Parathyroid adenoma (tissue), 2 donors: ENCODE results near the gene ACSL6.

Experiments used
- H2AFZ ChIP-seq: fragments of 300-600 bp; sonication (generic); one replicate; pipeline ENCODE4 v1.7.0; 2017; ENCODE audit warnings: antibody characterized with exemption, mild to moderate bottlenecking
- H3K27ac ChIP-seq: fragments of 300-600 bp; sonication (generic); one replicate; pipeline ENCODE4 v1.7.0; 2017
- H3K27me3 ChIP-seq: fragments of 300-600 bp; sonication (generic); one replicate; pipeline ENCODE4 v1.7.0; 2017; ENCODE audit warnings: low read length; ENCODE audit not compliant: control insufficient read depth, insufficient read depth
- H3K36me3 ChIP-seq: fragments of 300-600 bp; sonication (generic); one replicate; pipeline ENCODE4 v1.7.0; 2017; ENCODE audit warnings: low read length; ENCODE audit not compliant: control insufficient read depth, insufficient read depth
- H3K4me1 ChIP-seq: fragments of 300-600 bp; sonication (generic); one replicate; pipeline ENCODE4 v1.7.0; 2017; ENCODE audit warnings: control low read depth
- H3K4me2 ChIP-seq: fragments of 300-600 bp; sonication (generic); one replicate; pipeline ENCODE4 v1.7.0; 2017; ENCODE audit warnings: low read length
- H3K4me3 ChIP-seq: fragments of 300-600 bp; sonication (generic); one replicate; pipeline ENCODE4 v1.7.0; 2017; ENCODE audit warnings: low read depth, low read length
- H3K79me2 ChIP-seq: fragments of 300-600 bp; sonication (generic); one replicate; pipeline ENCODE4 v1.7.0; 2017; ENCODE audit warnings: control low read depth
- H3K9ac ChIP-seq: fragments of 300-600 bp; sonication (generic); one replicate; pipeline ENCODE4 v1.7.0; 2017; ENCODE audit warnings: mild to moderate bottlenecking
- H3K9me3 ChIP-seq: fragments of 300-600 bp; sonication (generic); one replicate; pipeline ENCODE4 v1.7.0; 2017; ENCODE audit warnings: low read length; ENCODE audit not compliant: control insufficient read depth
- TF ChIP-seq, protein P1 (sequence below): fragments of 300-600 bp; sonication (generic); IDR thresholded peaks from one replicate; pipeline ENCODE4 v1.7.0; 2017; ENCODE audit warnings: antibody characterized with exemption, mild to moderate bottlenecking
- donor health status: primary hyperparathyroidism.

The ACSL6 gene

DNA sequence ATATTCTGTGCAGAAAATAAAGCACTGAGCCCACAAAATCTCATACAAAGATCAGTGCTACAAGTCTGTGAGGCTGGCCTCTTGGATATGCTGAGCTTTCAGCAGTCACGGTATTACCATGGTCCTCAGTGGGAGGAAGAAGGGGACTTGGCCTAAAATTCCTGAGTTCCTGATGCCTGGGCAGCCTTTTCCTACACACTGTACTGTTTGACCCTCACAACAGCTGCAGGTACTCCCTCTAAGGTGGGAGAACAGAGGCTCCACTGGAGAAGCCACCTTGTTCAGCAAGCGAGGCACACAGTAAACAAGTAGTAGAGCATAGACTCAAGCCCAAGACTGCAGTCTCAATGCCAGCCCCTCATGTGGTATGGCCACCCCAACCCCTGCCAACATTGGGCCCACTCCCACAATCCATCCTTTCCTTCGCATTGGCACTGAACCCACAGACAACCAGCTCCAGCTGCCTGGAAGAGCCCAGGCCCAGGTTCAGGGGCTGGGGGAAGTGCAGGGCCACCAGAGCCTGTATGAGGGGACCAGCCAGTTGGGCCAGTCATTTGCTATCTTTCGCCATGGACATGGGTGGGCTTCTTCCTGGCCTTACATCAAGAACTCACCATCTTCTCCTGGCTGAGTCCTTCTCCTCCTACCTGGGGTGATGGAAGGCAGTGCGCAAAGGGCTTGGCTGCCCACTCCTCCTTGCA lies 14.3 kb downstream of the ACSL6 start:
- Histone ChIP-seq H2AFZ (no peak overlapping the region), H3K4me2 (no peak overlapping the region), H3K36me3 (no peaks in the 10 kb centered on the region), H3K9ac (no peak overlapping the region), H3K27ac (no peak overlapping the region), H3K4me1 (peaks cover 11% of the 10 kb centered on the region), H3K4me3 (no peak overlapping the region), H3K9me3 (no peaks in the 10 kb centered on the region), H3K79me2 (peaks cover 12% of the 10 kb centered on the region), H3K27me3 (no peaks in the 10 kb centered on the region)
- TF ChIP-seq, protein P1, sequence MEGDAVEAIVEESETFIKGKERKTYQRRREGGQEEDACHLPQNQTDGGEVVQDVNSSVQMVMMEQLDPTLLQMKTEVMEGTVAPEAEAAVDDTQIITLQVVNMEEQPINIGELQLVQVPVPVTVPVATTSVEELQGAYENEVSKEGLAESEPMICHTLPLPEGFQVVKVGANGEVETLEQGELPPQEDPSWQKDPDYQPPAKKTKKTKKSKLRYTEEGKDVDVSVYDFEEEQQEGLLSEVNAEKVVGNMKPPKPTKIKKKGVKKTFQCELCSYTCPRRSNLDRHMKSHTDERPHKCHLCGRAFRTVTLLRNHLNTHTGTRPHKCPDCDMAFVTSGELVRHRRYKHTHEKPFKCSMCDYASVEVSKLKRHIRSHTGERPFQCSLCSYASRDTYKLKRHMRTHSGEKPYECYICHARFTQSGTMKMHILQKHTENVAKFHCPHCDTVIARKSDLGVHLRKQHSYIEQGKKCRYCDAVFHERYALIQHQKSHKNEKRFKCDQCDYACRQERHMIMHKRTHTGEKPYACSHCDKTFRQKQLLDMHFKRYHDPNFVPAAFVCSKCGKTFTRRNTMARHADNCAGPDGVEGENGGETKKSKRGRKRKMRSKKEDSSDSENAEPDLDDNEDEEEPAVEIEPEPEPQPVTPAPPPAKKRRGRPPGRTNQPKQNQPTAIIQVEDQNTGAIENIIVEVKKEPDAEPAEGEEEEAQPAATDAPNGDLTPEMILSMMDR = no peak

DNA sequence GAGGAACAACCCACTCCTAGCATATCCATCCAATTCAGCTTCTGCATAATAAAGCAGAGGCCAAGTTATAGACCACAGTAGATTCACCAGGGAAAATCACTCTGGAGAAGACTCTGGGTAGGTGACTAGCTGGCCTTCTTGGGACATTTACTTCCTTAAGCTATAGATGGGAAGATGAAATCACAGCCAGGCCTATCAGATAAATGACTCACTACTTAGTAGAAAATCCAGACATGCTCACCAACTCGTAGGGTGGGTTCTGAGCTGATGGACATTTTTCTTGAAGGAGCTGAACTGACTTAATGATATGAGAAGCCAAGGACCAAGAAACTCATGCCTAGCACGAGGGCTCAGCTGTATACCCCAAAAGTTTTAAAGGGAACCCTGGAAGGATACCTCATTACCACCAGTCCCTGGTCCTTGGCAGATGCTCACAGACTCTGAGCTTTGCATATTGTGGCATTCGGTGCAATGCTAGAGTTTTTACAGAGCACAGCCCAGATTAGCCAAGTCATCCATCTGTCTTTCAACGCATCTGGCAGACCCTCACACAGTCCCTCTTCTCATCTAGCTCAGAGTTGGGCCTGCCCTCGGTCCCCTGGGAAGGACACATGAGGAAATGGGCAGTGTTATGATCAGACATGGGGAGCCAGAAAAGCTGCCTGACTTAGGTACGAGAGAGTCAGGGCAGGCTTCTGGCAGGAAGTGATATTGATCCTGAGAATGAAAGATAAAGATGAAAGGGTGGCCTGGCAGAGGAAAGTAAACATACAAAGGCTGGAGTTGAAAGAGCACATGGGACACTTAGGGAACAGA lies 15.0 kb downstream of the ACSL6 start:
- TF ChIP-seq, protein P1 = no peak
- peaks cover 11% of the 10 kb centered on the region for H3K4me1 ChIP-seq
- H3K27ac ChIP-seq = no peak overlapping the region
- H3K4me3 ChIP-seq = no peak overlapping the region
- no peaks in the 10 kb centered on the region for H3K9me3 ChIP-seq
- no peak overlapping the region for H2AFZ ChIP-seq
- no peak overlapping the region for H3K4me2 ChIP-seq
- no peaks in the 10 kb centered on the region for H3K27me3 ChIP-seq
- no peak overlapping the region for H3K9ac ChIP-seq
- no peaks in the 10 kb centered on the region for H3K36me3 ChIP-seq
- H3K79me2 ChIP-seq = peaks cover 10% of the 10 kb centered on the region

DNA sequence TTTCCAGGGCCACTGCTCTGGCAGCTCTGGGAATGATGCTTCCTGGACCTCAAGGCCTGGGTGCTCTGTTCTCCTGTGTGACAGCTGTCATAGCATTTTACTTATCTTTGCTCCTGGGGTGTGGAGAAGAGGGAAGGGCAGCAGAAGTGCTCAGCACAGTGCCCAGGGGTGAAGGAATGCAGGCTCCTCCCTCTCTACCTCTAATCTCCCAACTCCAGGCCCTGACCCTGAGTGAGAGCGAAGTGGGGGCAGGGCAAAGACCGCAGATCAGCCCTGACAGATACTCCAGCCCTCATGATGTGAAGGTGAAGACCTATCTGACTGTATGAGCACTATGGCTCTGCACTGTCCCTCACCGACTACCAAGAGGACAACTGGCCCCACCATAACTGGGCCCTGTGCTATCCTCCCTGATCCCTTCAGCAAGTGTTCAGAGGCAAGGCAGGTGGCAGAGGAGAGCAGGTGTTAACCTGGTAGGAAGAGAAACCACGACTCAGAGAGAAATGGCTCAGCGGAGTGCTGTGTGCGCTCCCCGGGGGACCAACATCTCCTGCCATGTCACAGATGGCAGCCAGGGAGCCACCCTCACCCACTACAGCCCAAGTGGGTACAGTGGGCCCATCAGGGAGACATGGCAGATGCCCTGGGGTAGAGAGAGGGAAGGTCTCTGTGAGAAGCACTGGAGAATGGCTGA lies 16.8 kb downstream of the ACSL6 start:
- H3K4me1 ChIP-seq = peaks cover 11% of the 10 kb centered on the region
- H3K27ac ChIP-seq = no peak overlapping the region
- no peaks in the 10 kb centered on the region for H3K36me3 ChIP-seq
- H3K4me3 ChIP-seq = no peak overlapping the region
- H3K27me3 ChIP-seq = no peaks in the 10 kb centered on the region
- no peak overlapping the region for H3K9ac ChIP-seq
- H2AFZ ChIP-seq = no peak overlapping the region
- no peak overlapping the region for H3K4me2 ChIP-seq
- peaks cover 7% of the 10 kb centered on the region for H3K79me2 ChIP-seq
- TF ChIP-seq, protein P1 = no peak
- H3K9me3 ChIP-seq = no peaks in the 10 kb centered on the region

DNA sequence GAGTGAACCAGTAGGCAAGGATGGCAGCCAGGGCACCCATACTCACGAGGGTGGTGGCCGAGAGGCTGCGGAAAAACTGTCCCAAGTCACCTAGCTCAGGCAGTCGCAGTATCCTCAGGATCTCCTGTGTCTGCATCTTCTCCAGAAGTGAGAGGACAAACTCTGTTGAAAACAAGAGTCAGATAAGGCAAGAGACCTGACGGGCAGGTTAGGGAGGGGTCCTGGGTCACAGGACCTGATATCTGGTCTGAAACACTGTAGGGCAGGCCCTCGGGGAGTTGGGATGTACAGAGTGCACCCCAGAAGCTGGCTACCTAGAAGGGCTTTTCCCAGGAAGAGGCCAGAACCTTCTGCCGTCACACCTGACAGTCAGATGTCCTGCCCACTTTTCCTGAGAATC lies 17.4 kb downstream of the ACSL6 start:
- peaks cover 11% of the 10 kb centered on the region for H3K4me1 ChIP-seq
- H3K4me3 ChIP-seq = no peak overlapping the region
- TF ChIP-seq, protein P1 = no peak
- H3K9ac ChIP-seq = no peak overlapping the region
- no peaks in the 10 kb centered on the region for H3K9me3 ChIP-seq
- no peak overlapping the region for H2AFZ ChIP-seq
- H3K27me3 ChIP-seq = no peaks in the 10 kb centered on the region
- no peaks in the 10 kb centered on the region for H3K36me3 ChIP-seq
- no peak overlapping the region for H3K4me2 ChIP-seq
- H3K79me2 ChIP-seq = peaks cover 7% of the 10 kb centered on the region
- no peak overlapping the region for H3K27ac ChIP-seq
